GM23338 (cell line): Measurements from ENCODE around the gene SLC35A5. TPM values are rescaled to one million over a fixed set of nuclear protein-coding genes. Genes with fewer than 3 reads are reported as not detected.

Experiments
- ATAC-seq: fragments of 200-7000 bp; cut with Tn5 transposase; 3 replicates; pipeline ENCODE4 v1.9.1; 2020
- DNase-seq: peaks from one replicate; pipeline ENCODE4 v3.0.0-alpha.2; 2015; ENCODE audit warnings: low spot score
- H2AFZ ChIP-seq: fragments of 200-600 bp; sonication (generic); 2 replicates; pipeline ENCODE4 v1.8.0; 2016; ENCODE audit warnings: antibody characterized with exemption, mild to moderate bottlenecking, moderate library complexity
- H3F3A ChIP-seq: fragments of 200-600 bp; sonication (generic); replicated peaks from 2 replicates; pipeline ENCODE4 v1.8.0; 2017; ENCODE audit warnings: antibody characterized with exemption, mixed run types, low read depth
- H3K27ac ChIP-seq: fragments of 200-600 bp; sonication (generic); 2 replicates; pipeline ENCODE4 v1.6.1; 2016; ENCODE audit warnings: low read depth
- H3K27me3 ChIP-seq: fragments of 200-600 bp; sonication (generic); 2 replicates; pipeline ENCODE4 v1.8.0; 2016; ENCODE audit warnings: mild to moderate bottlenecking, mixed run types, moderate library complexity; ENCODE audit not compliant: insufficient read depth
- H3K36me3 ChIP-seq: fragments of 200-600 bp; sonication (generic); 2 replicates; pipeline ENCODE4 v1.8.0; 2016; ENCODE audit warnings: mild to moderate bottlenecking; ENCODE audit not compliant: insufficient read depth
- H3K4me1 ChIP-seq: fragments of 200-600 bp; sonication (generic); 2 replicates; pipeline ENCODE4 v1.8.0; 2016; ENCODE audit warnings: mild to moderate bottlenecking, moderate library complexity; ENCODE audit not compliant: insufficient read depth
- H3K4me2 ChIP-seq: fragments of 200-600 bp; sonication (generic); 2 replicates; pipeline ENCODE4 v1.7.1; 2017; ENCODE audit warnings: mixed run types
- H3K4me3 ChIP-seq: fragments of 200-600 bp; sonication (generic); 2 replicates; pipeline ENCODE4 v1.6.1; 2016; ENCODE audit warnings: mixed run types
- H3K79me2 ChIP-seq: fragments of 200-600 bp; sonication (generic); replicated peaks from 2 replicates; pipeline ENCODE4 v1.8.0; 2017; ENCODE audit warnings: mild to moderate bottlenecking; ENCODE audit not compliant: insufficient read depth
- H3K9me2 ChIP-seq: fragments of 200-600 bp; sonication (generic); 2 replicates; pipeline ENCODE4 v1.8.0; 2017; ENCODE audit not compliant: insufficient read depth
- H4K20me1 ChIP-seq: fragments of 200-600 bp; sonication (generic); replicated peaks from 2 replicates; pipeline ENCODE4 v1.8.0; 2017; ENCODE audit warnings: mild to moderate bottlenecking; ENCODE audit not compliant: insufficient read depth
- H3K27ac Mint-ChIP-seq: 2 replicates; pipeline ENCODE4 v1.8.0; 2020; ENCODE audit warnings: inconsistent platforms, mild to moderate bottlenecking, moderate library complexity, mixed read lengths
- H3K27me3 Mint-ChIP-seq: 3 replicates; pipeline ENCODE4 v1.8.0; 2022; ENCODE audit warnings: low read depth, mild to moderate bottlenecking, moderate library complexity, mixed read lengths, inconsistent platforms; ENCODE audit not compliant: insufficient read depth, poor library complexity
- H3K36me3 Mint-ChIP-seq: 3 replicates; pipeline ENCODE4 v1.8.0; 2021; ENCODE audit warnings: low read depth, mild to moderate bottlenecking, inconsistent platforms, moderate library complexity, mixed read lengths
- H3K4me1 Mint-ChIP-seq: 3 replicates; pipeline ENCODE4 v1.8.0; 2020; ENCODE audit warnings: mild to moderate bottlenecking, inconsistent platforms, mixed read lengths
- H3K4me3 Mint-ChIP-seq: 3 replicates; pipeline ENCODE4 v1.8.0; 2021; ENCODE audit warnings: moderate library complexity, mild to moderate bottlenecking, inconsistent platforms, mixed read lengths
- H3K9me3 Mint-ChIP-seq: 3 replicates; pipeline ENCODE4 v1.8.0; 2020; ENCODE audit warnings: moderate library complexity, mild to moderate bottlenecking, inconsistent platforms, mixed read lengths
- CREB1 ChIP-seq: fragments of 250-450 bp; sonication (Bioruptor Pico); IDR thresholded peaks from 2 replicates; pipeline ENCODE4 v1.5.0; 2020; ENCODE audit warnings: low read depth, mild to moderate bottlenecking, moderate library complexity
- CTCF ChIP-seq, 2 experiments: fragments of 200-600 bp in 1 of 2; sonication (generic) in 1 of 2; conservative IDR thresholded peaks; 2 replicates each; pipeline versions ENCODE4 v1.5.1 to v1.6.1; 2016 to 2017; ENCODE audit warnings: antibody characterized with exemption in 2 of 2, low read depth in 2 of 2, mild to moderate bottlenecking in 2 of 2, moderate library complexity in 1 of 2
- ETS1 ChIP-seq: IDR thresholded peaks from 2 replicates; pipeline ENCODE4 v1.6.1; 2016; ENCODE audit warnings: antibody characterized with exemption
- EZH2 ChIP-seq: fragments of 200-600 bp; sonication (generic); IDR thresholded peaks from one replicate; pipeline ENCODE4 v1.8.0; 2017; ENCODE audit warnings: antibody characterized with exemption, mild to moderate bottlenecking, low read depth; ENCODE audit not compliant: unreplicated experiment
- EZH2phosphoT487 ChIP-seq: fragments of 200-600 bp; sonication (generic); IDR thresholded peaks from one replicate; pipeline ENCODE4 v1.8.1; 2018; ENCODE audit warnings: antibody characterized with exemption; ENCODE audit not compliant: unreplicated experiment
- JUNB ChIP-seq: IDR thresholded peaks from one replicate; pipeline ENCODE4 v1.6.1; 2016; ENCODE audit warnings: antibody characterized with exemption; ENCODE audit not compliant: unreplicated experiment
- NANOG ChIP-seq: IDR thresholded peaks from 2 replicates; pipeline ENCODE4 v1.6.1; 2016; ENCODE audit warnings: antibody characterized with exemption, borderline replicate concordance
- POLR2AphosphoS5 ChIP-seq: IDR thresholded peaks from 2 replicates; pipeline ENCODE4 v1.6.1; 2016; ENCODE audit warnings: antibody characterized with exemption, low read depth
- REST ChIP-seq: IDR thresholded peaks from one replicate; pipeline ENCODE4 v1.6.1; 2018; ENCODE audit warnings: antibody characterized with exemption; ENCODE audit not compliant: unreplicated experiment
- STAT1 ChIP-seq: IDR thresholded peaks from one replicate; pipeline ENCODE4 v1.6.1; 2016; ENCODE audit warnings: antibody characterized with exemption; ENCODE audit not compliant: unreplicated experiment
- ZNF114 ChIP-seq: fragments of 250-450 bp; sonication (Bioruptor Pico); IDR thresholded peaks from 2 replicates; pipeline ENCODE4 v1.5.0; 2020; ENCODE audit warnings: mild to moderate bottlenecking, moderate library complexity
- ZNF331 ChIP-seq: fragments of 250-450 bp; sonication (Bioruptor Pico); IDR thresholded peaks from 2 replicates; pipeline ENCODE4 v1.5.0; 2020; ENCODE audit warnings: low read depth, mild to moderate bottlenecking, moderate library complexity
- ZNF462 ChIP-seq: fragments of 250-450 bp; sonication (Bioruptor Pico); IDR thresholded peaks from 2 replicates; pipeline ENCODE4 v1.5.0; 2020; ENCODE audit warnings: mild to moderate bottlenecking, moderate library complexity
- polyA plus RNA-seq: library from polyadenylated mRNA; unstranded; fragments of >200 nt; fragmentation: Nextera tagmentation; extraction: Ambion mirVana; gene quantifications from 2 replicates; pipeline ENCODE4 v1.2.1, GENCODE V29; 2016
- total RNA-seq: library from RNA; depleted of rRNA; stranded (reverse); fragments of >200 nt; shearing (Covaris generic); gene quantifications from 2 replicates; pipeline ENCODE4 v1.2.3, GENCODE V29; 2014

The SLC35A5 gene
- total and polyA plus RNA-seq, 2 experiments from 2014 or later, result 19.9 to 40.4 TPM

- TF ChIP-seq ETS1 (no peak), NANOG (no peak), JUNB (no peak), ZNF331 (CRISPR knock-in tag) (no peak), CTCF (conservative IDR thresholded peaks at IDR 0.05; ENCODE audit: low read depth in 2 of 2) (no peak), ZNF114 (CRISPR knock-in tag) (no peak), STAT1 (no peak), EZH2phosphoT487 (no peak), REST (no peak), CREB1 (no peak), ZNF462 (CRISPR knock-in tag) (no peak), EZH2 (no peak), POLR2AphosphoS5 (no peak)
- peak; percentile 49 for DNase-seq
- Histone ChIP-seq H3F3A (no peaks in the 10 kb centered on the region), H3K4me1 (peaks cover 66% of the 10 kb centered on the region), H3K36me3 (no peaks in the 10 kb centered on the region), H4K20me1 (no peaks in the 10 kb centered on the region), H3K27ac (peak overlapping the region; percentile 78), H3K4me3 (no peak overlapping the region), H3K4me2 (peak overlapping the region; percentile 53), H3K9me2 (no peaks in the 10 kb centered on the region), H3K79me2 (no peaks in the 10 kb centered on the region), H3K27me3 (no peaks in the 10 kb centered on the region), H2AFZ (no peak overlapping the region)
- Mint-ChIP-seq H3K4me3 (peak overlapping the region; percentile 10; the same call in 1 of the 3 replicates), H3K4me1 (peaks cover 61% of the 10 kb centered on the region), H3K9me3 (no peaks in the 10 kb centered on the region), H3K27me3 (no peaks in the 10 kb centered on the region), H3K27ac (peak overlapping the region; percentile 37), H3K36me3 (no peaks in the 10 kb centered on the region)
- ATAC-seq, result peak; percentile 44
Measured at GRCh38 chr3:112633191-112633590, 71.3 kb downstream of the SLC35A5 start.
